Stomach (tissue), 4 donors: Measurements from ENCODE around the gene ZNF747.

Source experiments
- CTCF ChIP-seq, 7 experiments: fragments of 450-650 bp in 4 of 7; fragments of 200-600 bp in 3 of 7; sonication (generic) in 3 of 7; IDR thresholded peaks; one replicate each; pipeline ENCODE4 v1.5.1; 2016 to 2019; ENCODE audit warnings: antibody characterized with exemption in 7 of 7, control low read depth in 2 of 7, mild to moderate bottlenecking in 1 of 7
- EP300 ChIP-seq: sonication (generic); formaldehyde crosslinking; IDR thresholded peaks from one replicate; pipeline ENCODE4 v1.6.1; 2017; ENCODE audit warnings: antibody characterized with exemption
- POLR2A ChIP-seq, 4 donors: fragments of 450-650 bp; IDR thresholded peaks; one replicate each; pipeline ENCODE4 v1.6.1; 2016; ENCODE audit warnings: antibody characterized with exemption in 4 of 4, control low read depth in 2 of 4, mild to moderate bottlenecking in 1 of 4, moderate library complexity in 1 of 4
- POLR2AphosphoS5 ChIP-seq, 3 donors: sonication (generic); formaldehyde crosslinking; IDR thresholded peaks; one replicate each; pipeline ENCODE4 v1.6.1; 2016; ENCODE audit warnings: antibody characterized with exemption in 3 of 3

- TF ChIP-seq CTCF (IDR thresholded peaks at IDR 0.05) (no peak), POLR2AphosphoS5 (IDR thresholded peaks at IDR 0.05) (no peak), EP300 (no peak), POLR2A (IDR thresholded peaks at IDR 0.05) (no peak)
Measured at GRCh38 chr16:30557707-30557956, 23.0 kb upstream of the ZNF747 start.
